Upper lobe of left lung (tissue), 6 donors: ENCODE measurements around the gene TRMT6. TPM values are rescaled to one million over a fixed set of nuclear protein-coding genes. Genes with fewer than 3 reads are reported as not detected.

Experiments
- ATAC-seq, 2 donors: fragments of 200-7000 bp; cut with Tn5 transposase; one replicate each; pipeline ENCODE4 v1.9.1; 2022; ENCODE audit warnings: mild to moderate bottlenecking in 2 of 2, moderate library complexity in 2 of 2; ENCODE audit not compliant: low FRiP score in 2 of 2
- DNase-seq, 2 donors: peaks; one replicate each; pipeline ENCODE4 v3.0.0-alpha.2; 2019 to 2020
- H3K27ac ChIP-seq, 4 donors: fragments of 200-600 bp; sonication (generic); one replicate each; pipeline ENCODE4 v1.5.1; 2016 to 2019
- H3K27me3 ChIP-seq, 4 donors: fragments of 200-600 bp; sonication (generic); one replicate each; pipeline ENCODE4 v1.5.1; 2017 to 2019
- H3K36me3 ChIP-seq, 4 donors: fragments of 200-600 bp; sonication (generic); one replicate each; pipeline ENCODE4 v1.5.1; 2016 to 2019
- H3K4me1 ChIP-seq, 4 donors: fragments of 200-600 bp; sonication (generic); one replicate each; pipeline ENCODE4 v1.5.1; 2018 to 2019
- H3K4me3 ChIP-seq, 4 donors: fragments of 200-600 bp; sonication (generic); one replicate each; pipeline ENCODE4 v1.5.1; 2017 to 2019; ENCODE audit warnings: mild to moderate bottlenecking in 2 of 4, moderate library complexity in 1 of 4
- H3K9me3 ChIP-seq, 4 donors: fragments of 200-600 bp; sonication (generic); one replicate each; pipeline ENCODE4 v1.5.1; 2018 to 2019
- EP300 ChIP-seq, 4 donors: sonication (generic); formaldehyde crosslinking; IDR thresholded peaks; one replicate each; pipeline ENCODE4 v1.5.1; 2017; ENCODE audit warnings: antibody characterized with exemption in 4 of 4, control low read depth in 2 of 4
- POLR2A ChIP-seq, 4 donors: fragments of 450-650 bp; IDR thresholded peaks; one replicate each; pipeline ENCODE4 v1.5.1; 2016 to 2017; ENCODE audit warnings: antibody characterized with exemption in 4 of 4, mild to moderate bottlenecking in 2 of 4
- POLR2AphosphoS5 ChIP-seq, 2 donors: sonication (generic); formaldehyde crosslinking; IDR thresholded peaks; one replicate each; pipeline ENCODE4 v1.5.1; 2017; ENCODE audit warnings: antibody characterized with exemption in 2 of 2
- WGBS, 2 donors: methylation state at CpG; one replicate each; pipeline ENCODE4 v1.1.5; 2017 to 2018; 5-methylcytosine and 5-hydroxymethylcytosine counted together
- total RNA-seq, 6 donors: library from RNA; depleted of rRNA in 4 of 6; stranded (reverse); fragments of >200 nt in 4 of 6; gene quantifications; one replicate each; pipeline versions ENCODE4 v1.1.0 to v1.2.1, GENCODE V29; 2016 to 2021
- TF ChIP-seq, protein P1 (sequence below), 6 experiments: fragments of 450-650 bp in 4 of 6; fragments of 200-600 bp in 2 of 6; sonication (generic) in 2 of 6; IDR thresholded peaks; one replicate each; pipeline ENCODE4 v1.5.1; 2016 to 2019; ENCODE audit warnings: antibody characterized with exemption in 6 of 6
- donor health status: DM: no; HTN: no; CAD: no; lungs with moderate emphysema.
- donor health status: DM: no; HTN: yes; CAD: no; lungs with severe emphysema.

Gene TRMT6
- total RNA-seq, 6 donors from 2014 or later, result 3.9 to 14.3 (median 7.7) TPM

DNA sequence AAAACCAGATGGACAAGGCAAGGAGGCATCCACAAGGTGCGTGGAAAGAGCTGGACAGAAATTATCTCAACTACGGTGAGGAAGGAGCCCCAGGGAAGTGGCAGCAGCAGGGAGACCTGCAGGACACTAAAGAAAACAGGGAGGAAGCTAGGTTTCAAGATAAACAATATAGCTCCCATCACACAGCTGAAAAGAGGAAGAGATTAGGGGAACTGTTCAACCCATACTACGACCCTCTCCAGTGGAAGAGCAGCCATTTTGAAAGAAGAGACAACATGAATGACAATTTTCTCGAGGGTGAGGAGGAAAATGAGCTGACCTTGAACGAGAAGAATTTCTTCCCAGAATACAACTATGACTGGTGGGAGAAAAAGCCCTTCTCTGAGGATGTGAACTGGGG lies 26.8 kb downstream of the TRMT6 start:
- 58 to 63% methylated on average over 5 of the region's 5 CpGs for WGBS, 2 donors
- Histone ChIP-seq H3K4me3 (no peak overlapping the region), H3K9me3 (no peaks in the 10 kb centered on the region), H3K27me3 (no peaks in the 10 kb centered on the region), H3K27ac (no peak overlapping the region), H3K4me1 (no peaks in the 10 kb centered on the region), H3K36me3 (no peaks in the 10 kb centered on the region)
- TF ChIP-seq, protein P1, sequence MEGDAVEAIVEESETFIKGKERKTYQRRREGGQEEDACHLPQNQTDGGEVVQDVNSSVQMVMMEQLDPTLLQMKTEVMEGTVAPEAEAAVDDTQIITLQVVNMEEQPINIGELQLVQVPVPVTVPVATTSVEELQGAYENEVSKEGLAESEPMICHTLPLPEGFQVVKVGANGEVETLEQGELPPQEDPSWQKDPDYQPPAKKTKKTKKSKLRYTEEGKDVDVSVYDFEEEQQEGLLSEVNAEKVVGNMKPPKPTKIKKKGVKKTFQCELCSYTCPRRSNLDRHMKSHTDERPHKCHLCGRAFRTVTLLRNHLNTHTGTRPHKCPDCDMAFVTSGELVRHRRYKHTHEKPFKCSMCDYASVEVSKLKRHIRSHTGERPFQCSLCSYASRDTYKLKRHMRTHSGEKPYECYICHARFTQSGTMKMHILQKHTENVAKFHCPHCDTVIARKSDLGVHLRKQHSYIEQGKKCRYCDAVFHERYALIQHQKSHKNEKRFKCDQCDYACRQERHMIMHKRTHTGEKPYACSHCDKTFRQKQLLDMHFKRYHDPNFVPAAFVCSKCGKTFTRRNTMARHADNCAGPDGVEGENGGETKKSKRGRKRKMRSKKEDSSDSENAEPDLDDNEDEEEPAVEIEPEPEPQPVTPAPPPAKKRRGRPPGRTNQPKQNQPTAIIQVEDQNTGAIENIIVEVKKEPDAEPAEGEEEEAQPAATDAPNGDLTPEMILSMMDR (IDR thresholded peaks at IDR 0.05), result no peak
- TF ChIP-seq EP300 (IDR thresholded peaks at IDR 0.05) (no peak), POLR2A (IDR thresholded peaks at IDR 0.05) (no peak), POLR2AphosphoS5 (IDR thresholded peaks at IDR 0.05) (no peak)
- DNase-seq (no peak), ATAC-seq (no peak)

DNA sequence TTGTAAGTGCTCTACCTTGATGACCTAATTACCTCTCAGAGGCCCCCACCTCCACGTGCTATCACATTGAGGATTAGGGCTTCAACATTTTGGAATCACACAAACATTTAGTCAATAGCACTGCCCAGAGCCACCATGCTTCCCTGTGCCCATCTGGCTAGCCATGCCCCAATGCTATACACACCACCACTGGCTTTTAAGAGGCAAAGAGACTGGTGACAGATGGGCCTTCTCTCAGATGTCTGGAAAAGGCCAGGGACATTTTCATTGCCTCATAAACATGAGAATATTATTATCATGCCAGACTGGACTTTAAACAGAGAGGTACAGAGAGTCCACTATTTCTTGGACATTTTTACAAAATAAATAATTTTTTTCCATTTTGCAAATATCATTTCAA lies 29.8 kb downstream of the TRMT6 start:
- H3K27ac ChIP-seq, result no peak overlapping the region
- no peak overlapping the region for H3K4me3 ChIP-seq
- WGBS, 2 donors, result 50 to 54% methylated on average over 1 of the region's 1 CpG
- H3K4me1 ChIP-seq, result no peaks in the 10 kb centered on the region
- H3K36me3 ChIP-seq, result no peaks in the 10 kb centered on the region
- H3K9me3 ChIP-seq, result no peaks in the 10 kb centered on the region
- ATAC-seq (no peak), DNase-seq (no peak)
- TF ChIP-seq, protein P1 (IDR thresholded peaks at IDR 0.05), result no peak
- TF ChIP-seq EP300 (IDR thresholded peaks at IDR 0.05) (no peak), POLR2A (IDR thresholded peaks at IDR 0.05) (no peak), POLR2AphosphoS5 (IDR thresholded peaks at IDR 0.05) (no peak)
- no peaks in the 10 kb centered on the region for H3K27me3 ChIP-seq

DNA sequence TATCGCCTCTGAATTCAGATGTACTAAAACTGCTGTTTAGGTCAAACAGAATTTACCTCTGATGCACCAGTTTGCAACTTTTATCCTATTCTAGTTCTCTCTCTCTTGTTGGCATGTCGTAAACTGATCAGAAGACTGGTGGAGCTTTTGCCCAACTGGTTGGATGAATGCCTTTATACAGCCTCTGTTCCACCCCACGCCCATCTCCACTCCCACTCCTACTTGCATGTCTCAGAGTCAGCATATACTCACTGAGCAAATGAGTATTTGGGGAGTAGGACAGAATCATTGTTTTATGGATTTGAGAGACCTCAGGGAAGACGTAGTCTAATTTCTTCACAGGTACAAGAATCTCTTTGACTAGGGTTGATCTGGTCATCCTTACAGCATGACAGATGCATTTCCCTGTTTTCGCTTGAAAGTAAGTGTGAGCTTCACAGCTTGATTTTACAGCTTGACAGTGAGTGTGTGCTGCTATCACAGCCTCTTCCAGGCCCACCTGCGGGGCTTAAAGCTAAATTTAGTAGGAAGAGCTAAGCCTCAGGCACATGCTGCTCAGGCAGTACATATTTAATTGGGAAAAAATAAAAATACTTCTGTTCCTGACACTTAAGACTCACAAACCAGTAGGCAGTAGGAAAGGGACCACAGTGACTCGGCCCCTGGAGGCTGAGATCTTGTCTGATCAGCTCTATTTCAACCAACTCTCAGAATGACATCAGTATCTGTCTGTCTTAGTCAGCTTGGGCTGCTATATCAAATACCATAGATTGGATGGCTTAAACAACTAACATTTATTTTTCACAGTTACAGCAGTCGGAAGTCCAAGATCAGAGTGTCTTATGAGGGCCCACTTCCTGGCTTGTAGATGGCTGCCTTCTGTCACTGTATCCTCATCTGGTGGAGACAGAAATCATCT lies 30.4 kb downstream of the TRMT6 start:
- Histone ChIP-seq H3K4me1 (no peaks in the 10 kb centered on the region), H3K36me3 (no peaks in the 10 kb centered on the region), H3K9me3 (no peaks in the 10 kb centered on the region), H3K27me3 (no peaks in the 10 kb centered on the region), H3K4me3 (no peak overlapping the region), H3K27ac (no peak overlapping the region)
- DNase-seq, result no peak
- no peak for ATAC-seq
- 70 to 72% methylated on average over 8 of the region's 8 CpGs for WGBS, 2 donors
- TF ChIP-seq POLR2A (IDR thresholded peaks at IDR 0.05) (no peak), EP300 (IDR thresholded peaks at IDR 0.05) (no peak), POLR2AphosphoS5 (IDR thresholded peaks at IDR 0.05) (no peak)
- TF ChIP-seq, protein P1 (IDR thresholded peaks at IDR 0.05), result no peak

DNA sequence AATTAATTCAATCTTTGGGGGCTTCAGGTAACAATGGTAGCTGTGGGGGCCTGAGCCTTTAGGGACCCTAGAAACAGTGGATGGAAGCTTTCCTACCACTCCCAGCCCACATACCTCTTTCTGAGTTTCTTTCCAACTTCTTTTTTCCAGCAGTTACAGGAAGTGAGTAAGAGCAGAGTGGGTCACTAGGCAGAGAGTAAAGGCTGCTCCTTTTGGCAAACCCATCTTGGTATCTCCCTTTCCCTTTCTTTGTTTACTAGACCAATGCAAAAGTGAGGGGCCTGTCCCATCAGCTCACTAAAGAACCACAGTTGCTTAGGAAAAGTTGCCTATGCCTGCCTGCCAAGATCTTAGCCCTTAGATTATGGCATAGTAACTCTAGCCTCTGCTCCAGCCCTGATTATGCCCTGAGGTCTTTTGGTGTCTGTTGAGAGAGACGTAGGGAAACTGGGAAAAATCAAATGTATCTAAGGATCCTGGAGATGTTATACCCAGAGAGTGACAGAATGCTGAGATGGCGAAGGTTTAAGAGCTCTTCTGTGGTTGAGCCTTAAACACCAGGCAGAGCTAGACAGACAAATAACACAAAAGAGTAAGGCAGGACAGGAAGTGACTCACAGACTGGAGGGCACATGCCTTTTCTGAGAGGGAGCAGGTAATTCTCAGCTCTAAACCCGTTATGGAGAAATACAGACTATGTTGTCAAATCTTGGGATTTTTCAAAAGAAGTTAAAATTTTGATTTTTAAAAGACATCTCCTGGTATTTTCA lies 31.3 kb downstream of the TRMT6 start:
- H3K4me3 ChIP-seq, result no peak overlapping the region
- no peak overlapping the region for H3K27ac ChIP-seq
- WGBS, 2 donors, result 24 to 49% methylated on average over 3 of the region's 3 CpGs
- ATAC-seq (no peak), DNase-seq (no peak)
- H3K27me3 ChIP-seq, result no peaks in the 10 kb centered on the region
- H3K4me1 ChIP-seq, result no peaks in the 10 kb centered on the region
- TF ChIP-seq EP300 (IDR thresholded peaks at IDR 0.05) (no peak), POLR2AphosphoS5 (IDR thresholded peaks at IDR 0.05) (no peak), POLR2A (IDR thresholded peaks at IDR 0.05) (no peak)
- TF ChIP-seq, protein P1 (IDR thresholded peaks at IDR 0.05), result no peak
- no peaks in the 10 kb centered on the region for H3K9me3 ChIP-seq
- no peaks in the 10 kb centered on the region for H3K36me3 ChIP-seq
